GM18867 (cell line): ENCODE measurements around the gene KRTAP8-1.

Source experiments
- ATAC-seq: cut with Tn5 transposase; IDR thresholded peaks from one replicate; pipeline ENCODE4 v1.9.1; 2021; ENCODE audit warnings: mild to moderate bottlenecking, moderate library complexity; ENCODE audit not compliant: unreplicated experiment

Gene KRTAP8-1, protein sequence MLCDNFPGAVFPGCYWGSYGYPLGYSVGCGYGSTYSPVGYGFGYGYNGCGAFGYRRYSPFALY

DNA sequence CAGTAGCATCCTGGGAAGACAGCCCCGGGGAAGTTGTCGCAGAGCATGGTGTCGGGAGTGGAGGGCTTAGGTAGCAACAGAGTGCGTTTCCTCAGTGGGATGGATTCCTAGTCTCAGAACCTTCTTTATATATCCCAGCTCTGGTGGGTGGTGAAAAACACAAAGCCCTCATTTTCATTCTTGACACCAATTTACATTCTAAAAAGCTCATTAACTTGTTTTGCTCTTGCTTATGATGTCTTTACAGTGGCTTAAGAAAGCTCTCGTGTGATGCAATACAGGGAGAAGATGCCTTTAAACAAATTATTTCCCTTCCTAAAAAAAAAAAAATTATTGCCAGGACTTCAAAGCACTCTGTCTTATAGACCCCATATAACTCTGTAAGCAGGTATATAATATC lies at the start of gene KRTAP8-1:
KRTAP8-1 (minus strand) TSS at position 101 of the 400 bp plus-strand sequence; CDS start at position 47, 54 bp downstream.
- ATAC-seq = no peak

DNA sequence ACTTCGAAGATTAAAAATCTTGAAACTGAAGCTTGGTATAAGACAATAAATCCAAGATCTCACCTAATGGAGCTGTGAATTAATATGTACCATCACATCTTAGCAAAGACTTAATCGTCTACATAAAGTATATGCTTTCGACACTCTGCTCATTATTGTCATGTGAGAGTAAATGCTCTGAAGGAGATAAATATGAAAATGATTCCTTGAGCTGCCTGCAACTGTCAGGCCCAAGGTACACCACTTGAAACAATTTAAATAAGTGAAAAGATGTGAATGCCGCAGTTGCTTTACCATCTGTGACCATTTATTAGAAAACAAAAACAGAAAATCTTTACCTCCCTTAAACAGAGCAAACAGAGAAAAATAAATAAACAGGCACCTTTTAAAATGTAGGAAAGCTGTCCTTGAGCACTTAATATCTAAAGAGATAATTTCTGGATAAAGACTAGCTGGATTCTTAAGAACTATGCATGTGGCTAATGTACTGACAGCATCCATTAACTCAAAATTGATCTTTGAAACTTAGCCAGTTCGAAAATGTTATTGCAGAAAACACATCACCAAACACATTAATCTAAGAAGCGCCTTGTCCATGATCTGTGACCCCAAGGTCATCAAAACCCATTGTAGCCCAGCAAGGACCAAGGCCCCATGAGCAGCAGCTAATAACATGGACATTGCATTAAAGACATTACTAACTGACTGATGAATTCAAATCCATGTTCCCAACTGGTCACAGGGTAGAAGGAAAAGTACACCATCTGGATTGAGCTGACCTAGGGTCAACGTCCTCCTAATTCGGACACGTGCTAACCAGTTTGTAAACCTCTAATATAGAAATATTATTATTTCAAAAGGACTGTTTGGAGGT lies 34.8 kb upstream of the KRTAP8-1 start:
- ATAC-seq = no peak

DNA sequence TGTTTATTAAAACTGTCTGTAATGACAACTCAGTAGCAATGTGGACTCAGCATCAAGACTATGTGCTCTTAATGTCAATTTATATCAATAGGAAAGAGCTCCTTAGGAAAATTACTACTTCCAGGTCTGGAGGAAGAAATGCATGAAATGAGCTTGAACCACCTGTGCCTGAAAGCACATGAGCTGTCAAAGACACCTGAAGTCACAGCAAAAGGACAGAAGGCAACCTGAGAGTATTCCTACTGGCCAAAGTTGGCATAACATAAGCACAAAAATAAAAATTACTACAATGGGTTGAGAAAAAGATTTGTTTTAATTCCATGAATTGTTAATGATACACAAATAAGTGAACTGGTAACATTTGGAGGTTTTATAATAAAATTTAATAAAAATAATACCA lies 29.9 kb upstream of the KRTAP8-1 start:
- no peak for ATAC-seq

DNA sequence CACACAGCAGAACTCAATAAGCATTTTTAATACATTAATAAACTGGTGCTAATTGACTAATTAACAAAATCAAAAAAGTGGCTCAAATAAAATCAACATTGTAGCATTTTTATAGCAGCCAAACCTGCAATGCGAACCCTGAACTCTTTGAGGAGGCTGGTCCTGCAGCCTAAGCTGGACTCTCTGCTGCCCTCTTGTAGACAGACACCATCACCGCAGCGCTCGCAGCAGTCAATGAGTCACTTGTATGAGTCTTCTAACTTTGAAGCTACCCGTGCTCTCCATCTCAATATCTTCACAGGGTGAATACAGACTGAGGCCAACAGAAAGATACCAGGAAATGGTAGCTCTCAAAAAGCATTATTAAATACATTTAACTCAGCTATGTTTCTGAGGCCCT lies 26.2 kb upstream of the KRTAP8-1 start:
- no peak for ATAC-seq

- ATAC-seq = no peak
These were observed 25.5 kb upstream of the KRTAP8-1 start for GRCh38 chr21:30838536-30838935.

DNA sequence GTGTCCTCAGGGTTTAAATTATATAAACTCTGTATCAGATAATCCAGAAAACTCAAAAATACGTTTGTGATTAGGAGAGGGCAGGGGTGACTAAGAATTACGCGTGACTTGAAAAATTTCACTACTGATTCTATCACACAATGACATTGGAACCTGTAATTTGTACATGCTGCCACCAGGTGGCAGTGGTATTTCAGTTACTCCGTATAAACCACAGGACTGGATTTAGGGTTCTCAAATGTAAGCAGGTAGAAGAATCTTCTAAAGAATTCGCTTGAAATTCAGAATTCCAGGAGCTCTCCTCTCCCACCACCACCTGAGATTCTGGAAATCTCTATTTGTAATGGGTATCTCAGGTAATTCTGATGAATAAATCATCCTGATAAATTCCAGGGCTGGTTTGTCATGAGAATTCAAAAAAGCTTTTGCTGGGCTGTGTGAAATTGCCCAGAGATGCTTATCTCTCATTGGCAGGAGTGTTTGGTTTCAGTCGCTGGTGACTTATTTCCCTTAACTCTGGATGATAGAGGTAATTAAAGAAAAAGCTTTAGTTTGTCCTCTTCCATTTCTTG lies 18.2 kb upstream of the KRTAP8-1 start:
- no peak for ATAC-seq

DNA sequence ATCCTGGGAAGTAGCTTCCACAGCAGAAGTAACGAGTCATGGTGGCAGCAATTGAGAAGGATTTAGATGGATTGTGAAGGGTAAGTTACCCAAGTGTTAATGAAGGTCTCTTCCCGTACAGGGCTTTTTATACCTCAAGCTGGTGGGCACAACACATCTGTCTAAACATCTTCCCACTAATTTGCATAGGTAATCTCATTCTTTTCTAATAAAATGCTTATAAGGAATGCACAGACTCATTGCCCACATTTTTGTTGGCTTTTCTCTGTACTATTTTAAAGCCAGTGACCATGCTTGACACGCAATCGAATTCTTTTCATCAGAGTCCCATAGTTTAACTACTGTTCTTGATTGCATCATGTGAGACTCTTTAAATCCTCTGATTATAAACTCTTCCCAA lies 16.6 kb upstream of the KRTAP8-1 start, which contains the start of gene KRTAP7-1:
KRTAP7-1 (minus strand) TSS at position 101 of the 400 bp plus-strand sequence; CDS start at position 40, 61 bp downstream.
- no peak for ATAC-seq

- ATAC-seq = no peak
These were observed 6.0 kb upstream of the KRTAP8-1 start for GRCh38 chr21:30818837-30819610.

GRCh38 chr21:30800605-30801004 lies 12.5 kb downstream of the KRTAP8-1 start:
- no peak for ATAC-seq

- ATAC-seq = no peak
These were observed 19.3 kb downstream of the KRTAP8-1 start for GRCh38 chr21:30793581-30794314.

- no peak for ATAC-seq
These were observed 33.8 kb downstream of the KRTAP8-1 start for GRCh38 chr21:30779249-30779648.

- no peak for ATAC-seq
These were observed 43.2 kb downstream of the KRTAP8-1 start for GRCh38 chr21:30769724-30770431.
